ENCODE measurements around the gene RGL2.

Gene RGL2

GRCh38 chr6:33316603-33317418 is 18.1 kb upstream of the RGL2 start:
- DNase-seq (ENCODE audit: low read depth): no peak

- no peak for DNase-seq (ENCODE audit: low read depth)
These were observed 17.3 kb upstream of the RGL2 start for GRCh38 chr6:33315793-33316602.

DNA sequence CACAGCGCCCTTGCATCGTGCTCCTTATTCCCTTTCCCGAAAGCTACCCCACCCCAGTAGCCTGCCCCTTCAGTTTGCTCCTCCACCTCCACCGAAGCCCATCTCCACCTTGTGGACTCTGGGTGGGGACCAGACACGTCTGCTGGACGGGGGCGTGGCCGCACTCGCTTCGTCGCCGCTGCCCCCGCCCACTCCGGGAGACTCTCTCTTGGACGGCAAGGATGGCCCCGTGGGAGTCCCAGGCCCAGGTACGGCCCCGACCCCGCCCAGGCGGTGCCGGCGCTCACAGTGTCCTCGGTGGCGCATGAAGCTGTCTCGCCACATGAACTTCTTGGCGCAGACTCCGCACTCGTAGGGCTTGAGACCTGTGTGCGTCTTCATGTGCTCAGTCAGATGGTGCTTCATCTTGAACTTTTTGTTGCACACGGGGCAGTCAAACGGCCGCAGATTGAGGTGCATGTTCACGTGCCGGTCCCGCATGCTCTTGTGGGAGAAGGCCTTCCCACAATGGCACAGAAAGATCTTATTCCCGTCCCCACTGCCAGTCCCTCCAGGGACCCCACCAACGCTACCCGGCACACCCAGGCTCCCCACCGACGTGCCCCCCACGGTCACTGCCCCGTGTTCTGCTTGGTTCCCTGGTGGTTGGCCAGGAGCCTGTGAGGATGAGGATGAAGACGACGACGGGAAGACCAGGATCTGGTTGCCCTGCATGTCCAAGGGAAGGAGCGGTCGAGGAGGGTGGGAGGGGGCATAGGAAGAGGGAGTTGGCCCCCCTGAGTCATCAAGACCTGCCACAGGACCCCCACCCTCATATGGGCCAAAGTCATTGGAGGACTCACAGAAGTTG is 16.4 kb upstream of the RGL2 start:
- DNase-seq (ENCODE audit: low read depth): no peak

DNA sequence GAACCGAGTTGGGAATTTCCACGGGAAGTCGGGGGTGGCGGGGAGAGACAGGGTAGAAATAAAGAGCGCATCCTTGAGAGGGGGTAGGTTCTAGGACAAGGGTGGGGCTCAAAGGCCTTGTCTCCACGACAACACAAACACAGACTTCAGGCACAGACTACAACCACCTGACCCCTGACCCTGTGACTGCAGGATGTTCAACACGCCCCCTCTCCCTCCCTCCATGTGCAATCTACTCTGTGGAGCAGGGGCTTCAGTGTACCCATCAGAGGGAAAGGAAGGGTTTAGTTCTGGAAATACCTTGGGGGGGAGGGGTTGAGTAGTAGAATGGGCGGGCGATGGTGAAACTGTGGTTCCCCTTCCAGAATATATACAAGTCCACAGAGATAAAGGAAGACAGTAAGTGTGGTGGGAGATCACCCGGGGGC is 15.8 kb upstream of the RGL2 start:
- peak; percentile 79 for DNase-seq (ENCODE audit: low read depth)

DNA sequence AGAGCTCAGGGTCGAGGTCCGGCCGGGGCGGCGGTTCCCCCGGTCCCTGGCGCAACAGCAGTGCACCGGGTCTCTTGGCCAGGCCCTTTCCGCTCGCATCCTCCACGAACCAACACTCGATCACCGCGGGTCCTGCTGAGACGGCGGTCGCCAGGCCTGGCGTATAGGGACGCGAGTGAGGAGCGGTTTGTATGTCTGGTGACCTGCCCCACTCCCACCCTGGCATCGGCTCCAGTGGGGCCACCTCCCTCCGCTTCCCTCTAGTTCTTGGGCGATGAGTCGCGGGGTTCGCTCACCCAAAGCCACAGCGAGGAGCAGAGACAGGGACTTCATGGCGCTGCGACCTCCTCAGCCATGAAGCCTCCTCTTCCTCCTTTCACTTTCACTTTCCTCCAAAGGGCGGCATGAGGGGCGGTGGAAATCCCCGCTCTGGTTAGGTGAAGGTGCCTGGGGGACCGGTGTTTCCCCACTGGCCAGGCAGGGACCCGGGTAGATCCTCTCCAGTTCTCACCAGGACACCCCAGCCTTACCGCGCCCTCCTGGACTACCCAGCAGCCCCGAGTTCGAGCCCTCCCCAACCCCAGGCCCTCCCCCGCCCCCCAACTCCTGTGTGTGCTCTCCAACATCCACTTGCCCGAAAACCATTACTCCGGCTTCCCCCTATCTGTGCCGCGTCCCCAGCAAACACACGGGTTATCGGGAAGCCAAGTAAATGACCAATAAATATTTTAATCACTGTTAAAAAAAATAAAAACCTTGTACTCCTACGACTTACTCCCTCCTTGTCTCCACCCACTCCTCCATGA is 15.2 kb upstream of the RGL2 start, which contains the start of gene TAPBP:
Gene TAPBP, minus strand, starts transcription at position 370 of the 806 bp plus-strand sequence. Its CDS starts 37 bp downstream, at position 333.
- DNase-seq (ENCODE audit: low read depth): no peak

DNA sequence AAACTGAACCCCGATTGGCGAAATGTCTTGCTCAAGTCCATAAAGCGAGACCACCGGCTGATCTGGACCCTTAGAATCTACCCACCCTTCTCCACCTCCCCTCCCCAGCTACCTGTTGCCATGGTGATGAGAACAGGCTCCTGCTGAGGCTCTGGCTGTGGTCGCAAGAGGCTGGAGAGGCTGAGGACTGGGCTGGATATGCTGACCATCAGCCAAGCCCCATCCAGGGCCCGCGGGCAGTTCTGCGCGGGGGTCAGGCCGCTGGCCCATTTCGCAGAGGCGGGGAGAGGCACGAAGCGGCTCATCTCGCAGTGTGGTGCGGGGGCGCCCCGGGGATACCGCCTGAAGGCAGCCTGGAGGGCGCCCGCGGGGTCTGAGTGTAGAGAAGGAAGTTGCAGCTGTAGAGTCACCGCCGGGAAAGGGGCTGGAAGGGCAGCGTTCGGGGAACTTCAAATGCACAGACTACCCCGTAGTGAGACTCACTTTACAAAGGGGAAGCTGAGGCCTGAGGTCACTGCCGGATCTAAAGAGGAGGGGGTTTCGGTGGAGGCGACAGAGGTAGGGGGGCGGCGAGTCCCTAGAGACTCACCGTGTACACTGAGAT is 14.5 kb upstream of the RGL2 start:
- DNase-seq (ENCODE audit: low read depth): no peak

GRCh38 chr6:33312361-33313104 is 13.8 kb upstream of the RGL2 start:
- no peak for DNase-seq (ENCODE audit: low read depth)

- no peak for DNase-seq (ENCODE audit: low read depth)
These were observed 7.6 kb upstream of the RGL2 start for GRCh38 chr6:33306356-33306755.

DNA sequence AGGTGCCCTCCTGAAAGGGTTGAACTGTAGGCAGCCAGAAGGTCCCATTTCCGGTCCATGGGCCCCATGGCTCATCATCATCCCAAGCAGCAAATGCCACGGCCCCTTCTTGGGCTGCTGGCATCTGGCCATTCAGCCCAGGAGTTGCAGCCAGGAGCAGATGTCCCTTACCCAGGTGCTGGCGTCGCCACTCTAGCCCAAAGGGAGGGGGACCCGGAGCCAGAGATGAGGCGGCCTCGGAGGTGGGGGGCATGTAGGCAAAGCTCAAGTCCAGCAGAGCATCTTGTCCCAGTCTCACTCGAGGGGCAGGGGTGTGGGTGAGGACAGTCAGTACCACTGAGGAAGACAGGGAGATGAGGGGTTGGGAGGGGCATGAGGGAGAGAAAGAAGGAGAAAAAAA is 6.3 kb upstream of the RGL2 start:
- no peak for DNase-seq (ENCODE audit: low read depth)

DNA sequence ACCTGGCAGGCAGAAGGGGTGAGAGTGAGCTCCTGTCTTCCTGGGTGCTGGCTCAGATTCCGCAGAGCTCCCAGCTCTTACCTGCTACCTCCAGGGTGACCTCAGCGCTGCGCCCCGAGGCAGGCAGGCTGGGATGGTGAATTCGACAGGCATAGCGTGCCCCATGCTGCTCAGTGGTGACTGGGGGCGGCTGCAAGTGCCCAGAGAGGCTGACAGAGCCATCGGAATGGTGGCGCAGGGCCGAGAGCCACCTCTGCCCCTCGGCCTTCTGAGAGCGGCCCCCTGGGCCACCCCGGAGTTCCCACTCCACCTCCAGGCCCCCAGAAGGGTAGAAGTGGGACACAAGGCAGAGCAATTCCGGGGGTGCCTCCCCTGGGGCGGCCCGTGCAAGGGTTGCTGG is 5.5 kb upstream of the RGL2 start:
- no peak for DNase-seq (ENCODE audit: low read depth)

DNA sequence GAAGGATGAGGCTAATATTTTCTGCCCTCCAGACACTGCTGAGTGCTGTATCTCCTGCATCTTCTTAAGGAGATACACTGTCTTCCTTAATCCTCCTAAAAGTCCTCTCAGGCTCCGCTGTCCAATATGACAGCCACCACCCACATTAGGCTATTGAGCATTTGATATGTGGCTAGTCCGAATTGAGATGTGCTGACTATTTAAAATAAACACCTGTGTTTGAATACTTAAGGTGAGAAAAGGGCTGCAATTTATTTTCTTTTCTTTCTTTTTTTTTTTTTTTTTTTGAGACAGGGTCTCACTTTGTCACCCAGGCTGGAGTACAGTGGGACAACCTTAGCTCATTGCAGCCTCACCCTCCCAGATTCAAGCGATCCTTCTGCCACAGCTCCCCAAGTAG is 3.1 kb upstream of the RGL2 start:
- no peak for DNase-seq (ENCODE audit: low read depth)

DNA sequence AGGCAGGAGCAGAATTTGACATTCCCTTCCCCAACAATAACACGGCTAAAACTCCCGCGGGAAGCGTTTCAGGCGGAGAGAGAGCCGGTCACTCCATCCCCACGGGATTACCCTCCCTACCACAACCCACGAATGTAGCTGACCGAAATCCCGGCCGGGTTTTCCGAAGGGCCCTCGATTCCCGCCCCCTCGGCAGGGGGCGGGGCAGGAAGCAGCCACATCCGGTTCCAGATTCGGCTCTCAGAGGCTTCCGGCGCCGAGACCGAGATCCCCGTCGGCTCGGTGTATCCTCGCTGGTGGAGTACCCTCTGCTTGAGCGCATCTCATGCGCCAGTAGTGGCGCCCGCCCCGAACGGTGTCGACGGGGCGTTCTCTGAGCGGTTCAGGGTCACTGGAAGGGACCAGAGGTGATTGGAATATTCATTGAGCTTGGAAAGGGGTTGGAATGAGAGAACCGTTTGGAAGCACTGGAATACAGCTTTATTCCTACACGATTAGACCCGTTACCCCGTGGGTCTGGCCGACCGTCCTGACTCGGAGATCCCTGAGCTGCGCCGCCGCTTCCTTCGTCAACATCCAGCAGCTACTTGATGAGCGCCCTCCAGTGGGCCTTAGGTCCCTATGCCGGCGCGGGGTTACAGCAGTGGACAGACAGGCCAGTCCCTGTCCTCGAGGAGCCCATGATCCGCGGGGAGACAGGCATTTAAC is 649 bp upstream of the RGL2 start:
- DNase-seq (ENCODE audit: low read depth): peak; percentile 83

GRCh38 chr6:33297956-33298772 is 578 bp downstream of the RGL2 start:
- DNase-seq (ENCODE audit: low read depth): peak; percentile 83

DNA sequence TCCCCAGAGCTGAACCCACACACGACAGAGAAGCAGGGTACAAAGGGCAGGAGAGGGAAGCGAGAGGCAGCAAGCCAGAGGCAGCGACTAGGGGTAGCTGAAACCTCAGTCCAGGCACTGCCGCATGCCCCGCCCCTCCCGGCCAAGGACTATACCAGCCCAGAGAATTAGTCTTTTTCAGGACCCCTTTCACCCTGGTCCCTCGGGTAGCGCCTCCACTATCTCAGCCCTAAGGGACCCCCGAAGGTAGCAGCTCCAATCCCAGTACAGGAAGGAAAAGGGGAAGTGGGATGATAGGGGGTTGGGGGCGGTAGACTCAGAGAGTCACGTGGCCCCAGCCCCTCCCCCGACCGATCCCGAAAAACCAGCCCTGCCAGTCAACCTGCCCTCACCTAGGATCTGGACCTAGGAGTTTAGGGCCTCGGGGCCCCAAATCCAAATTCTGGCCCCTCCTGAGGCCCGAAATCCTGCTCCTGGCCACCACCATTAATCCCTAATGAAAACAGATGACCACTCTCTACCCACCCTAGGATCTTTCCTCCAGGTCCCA is 1.3 kb downstream of the RGL2 start:
- no peak for DNase-seq (ENCODE audit: low read depth)

GRCh38 chr6:33296797-33297405 is 1.8 kb downstream of the RGL2 start:
- DNase-seq (ENCODE audit: low read depth): no peak

GRCh38 chr6:33295621-33296369 is 2.9 kb downstream of the RGL2 start:
- no peak for DNase-seq (ENCODE audit: low read depth)

Measured in fibroblast of the conjunctiva (primary cell).